H1 (cell line): ENCODE measurements around the gene BMI1. TPM values are rescaled to one million over a fixed set of nuclear protein-coding genes. Genes with fewer than 3 reads are reported as not detected.

ENCODE experiments used
- CTCF ChIA-PET: fragments of 300-600 bp; sonication (Branson Sonifier 250); formaldehyde crosslinking; loops from one replicate; lab custom pipeline; 2021; ENCODE audit not compliant: partially characterized antibody; lab: Charles Lee
- POLR2A ChIA-PET: fragments of 300-600 bp; sonication (Branson Sonifier 250); formaldehyde crosslinking; loops from one replicate; lab custom pipeline; 2021; ENCODE audit warnings: inconsistent platforms; ENCODE audit not compliant: partially characterized antibody; lab: Charles Lee
- DNase-seq, 2 experiments: peaks; one replicate each; pipeline versions ENCODE4 v3.0.0 to v3.0.0-alpha.2; 2010 to 2022; ENCODE audit warnings: low spot score in 2 of 2, low read depth in 1 of 2, mixed read lengths in 1 of 2
- FAIRE-seq: peaks from 2 replicates; lab custom pipeline; 2011; peaks lifted over from hg19 to GRCh38; lab: Jason Lieb, UNC
- H2AFZ ChIP-seq: 2 replicates; pipeline ENCODE4 v1.8.1; 2012; ENCODE audit warnings: low read length, inconsistent platforms
- H2AK5ac ChIP-seq: 2 replicates; pipeline ENCODE4 v1.6.1; 2013; ENCODE audit warnings: low read depth, low read length
- H2BK120ac ChIP-seq: replicated peaks from 2 replicates; pipeline ENCODE3; 2013; ENCODE audit warnings: low read depth, low read length, inconsistent platforms
- H2BK12ac ChIP-seq: 2 replicates; pipeline ENCODE4 v1.6.1; 2013; ENCODE audit warnings: low read depth, low read length
- H2BK15ac ChIP-seq: 2 replicates; pipeline ENCODE4 v1.6.1; 2013; ENCODE audit warnings: low read length
- H2BK20ac ChIP-seq: 2 replicates; pipeline ENCODE4 v1.6.1; 2013; ENCODE audit warnings: low read length
- H2BK5ac ChIP-seq: 2 replicates; pipeline ENCODE4 v1.6.1; 2013; ENCODE audit warnings: low read depth, low read length
- H3K14ac ChIP-seq: 2 replicates; pipeline ENCODE4 v1.6.1; 2013; ENCODE audit warnings: inconsistent platforms; ENCODE audit not compliant: insufficient read length
- H3K18ac ChIP-seq: 2 replicates; pipeline ENCODE4 v1.6.1; 2013; ENCODE audit warnings: low read length; ENCODE audit errors: extremely low read depth
- H3K23ac ChIP-seq: 2 replicates; pipeline ENCODE4 v1.6.1; 2013; ENCODE audit warnings: inconsistent platforms; ENCODE audit not compliant: insufficient read length
- H3K23me2 ChIP-seq: 2 replicates; pipeline ENCODE4 v1.6.1; 2013; ENCODE audit warnings: low read depth, low read length
- H3K27ac ChIP-seq: 2 replicates; pipeline ENCODE4 v1.6.1; 2011; ENCODE audit warnings: low read depth, low read length, inconsistent platforms
- H3K27me3 ChIP-seq, 4 experiments: replicated peaks in 1 of 4; 1 replicate in 1 of 4; 2 replicates in 3 of 4; pipeline versions ENCODE4 v1.6.1 to v1.8.1; 2011 to 2013; ENCODE audit warnings: low read length in 3 of 4, mild to moderate bottlenecking in 3 of 4, inconsistent platforms in 2 of 4, mixed read lengths in 2 of 4, moderate library complexity in 1 of 4; ENCODE audit not compliant: control insufficient read depth in 3 of 4, insufficient read depth in 3 of 4; ENCODE audit errors: extremely low read depth in 1 of 4
- H3K36me3 ChIP-seq, 4 experiments: 2 replicates each; pipeline versions ENCODE4 v1.6.1 to v1.8.1; 2011 to 2013; ENCODE audit warnings: mild to moderate bottlenecking in 4 of 4, low read length in 3 of 4, moderate library complexity in 2 of 4, control low read depth in 1 of 4, inconsistent platforms in 1 of 4; ENCODE audit not compliant: insufficient read depth in 4 of 4, control insufficient read depth in 2 of 4
- H3K4ac ChIP-seq: replicated peaks from 2 replicates; pipeline ENCODE3; 2013; ENCODE audit warnings: low read length, low read depth, mixed read lengths, inconsistent platforms; ENCODE audit not compliant: insufficient read length
- H3K4me1 ChIP-seq, 4 experiments: replicated peaks in 1 of 4; 1 replicate in 1 of 4; 2 replicates in 3 of 4; pipeline versions ENCODE4 v1.6.1 to v1.8.1; 2011 to 2013; ENCODE audit warnings: low read length in 3 of 4, inconsistent platforms in 2 of 4, mixed read lengths in 1 of 4; ENCODE audit not compliant: insufficient read depth in 4 of 4, control insufficient read depth in 3 of 4
- H3K4me2 ChIP-seq, 2 experiments: 2 replicates each; pipeline versions ENCODE4 v1.6.1 to v1.8.1; 2011 to 2013; ENCODE audit warnings: low read depth in 2 of 2, low read length in 2 of 2, control low read depth in 1 of 2, inconsistent platforms in 1 of 2, mild to moderate bottlenecking in 1 of 2; ENCODE audit not compliant: insufficient read depth in 1 of 2
- H3K4me3 ChIP-seq, 4 experiments: fragments of 200-600, 300-600 bp in 1 of 4; sonication (generic), shearing (Covaris generic), sonication (Bioruptor Twin) in 1 of 4; 2 replicates each; pipeline versions ENCODE4 v1.5.1 to v1.8.1; 2011 to 2016; ENCODE audit warnings: low read length in 4 of 4, low read depth in 3 of 4, control low read depth in 2 of 4, inconsistent platforms in 2 of 4, mild to moderate bottlenecking in 2 of 4, mixed read lengths in 1 of 4, moderate library complexity in 1 of 4; ENCODE audit not compliant: insufficient read depth in 2 of 4; ENCODE audit errors: extremely low read depth in 1 of 4
- H3K56ac ChIP-seq: replicated peaks from 2 replicates; pipeline ENCODE3; 2013; ENCODE audit warnings: low read depth, mild to moderate bottlenecking, mixed read lengths, low read length, inconsistent platforms; ENCODE audit not compliant: insufficient read length
- H3K79me1 ChIP-seq: 2 replicates; pipeline ENCODE4 v1.6.1; 2013; ENCODE audit warnings: low read depth, low read length, control low read depth
- H3K79me2 ChIP-seq, 2 experiments: 2 replicates each; pipeline versions ENCODE4 v1.6.1 to v1.8.1; 2012 to 2013; ENCODE audit warnings: low read length in 2 of 2, mild to moderate bottlenecking in 2 of 2, inconsistent platforms in 1 of 2; ENCODE audit not compliant: insufficient read depth in 2 of 2, control insufficient read depth in 1 of 2
- H3K9ac ChIP-seq, 4 experiments: replicated peaks in 1 of 4; 1 replicate in 1 of 4; 2 replicates in 3 of 4; pipeline versions ENCODE4 v1.6.1 to v1.8.1; 2011 to 2013; ENCODE audit warnings: low read depth in 3 of 4, low read length in 3 of 4, control low read depth in 2 of 4, mild to moderate bottlenecking in 2 of 4, moderate library complexity in 2 of 4, inconsistent platforms in 1 of 4; ENCODE audit errors: extremely low read depth in 1 of 4
- H3K9me3 ChIP-seq, 2 experiments: 2 replicates each; pipeline versions ENCODE4 v1.6.1 to v1.8.1; 2012 to 2013; ENCODE audit warnings: mild to moderate bottlenecking in 2 of 2, moderate library complexity in 2 of 2, control low read depth in 1 of 2, inconsistent platforms in 1 of 2, low read depth in 1 of 2, low read length in 1 of 2, mixed read lengths in 1 of 2; ENCODE audit not compliant: insufficient read depth in 2 of 2
- H4K20me1 ChIP-seq, 2 experiments: replicated peaks in 1 of 2; 2 replicates each; pipeline versions ENCODE3 to v1.8.1; 2011 to 2013; ENCODE audit warnings: inconsistent platforms in 2 of 2, low read length in 2 of 2, mild to moderate bottlenecking in 1 of 2; ENCODE audit not compliant: insufficient read depth in 2 of 2, control insufficient read depth in 1 of 2
- H4K5ac ChIP-seq: 2 replicates; pipeline ENCODE4 v1.6.1; 2013; ENCODE audit warnings: low read length, low read depth, mixed read lengths, inconsistent platforms; ENCODE audit not compliant: insufficient read length
- H4K8ac ChIP-seq: 2 replicates; pipeline ENCODE4 v1.8.0; 2013; ENCODE audit warnings: mild to moderate bottlenecking, moderate library complexity, low read length, inconsistent platforms; ENCODE audit not compliant: insufficient read depth; ENCODE audit errors: extremely low read depth
- H4K91ac ChIP-seq: replicated peaks from 2 replicates; pipeline ENCODE3; 2013; ENCODE audit warnings: low read length, mixed read lengths, inconsistent platforms; ENCODE audit not compliant: insufficient read length
- ASH2L ChIP-seq: fragments of 200-600, 300-600 bp; sonication (generic); IDR thresholded peaks from one replicate; pipeline ENCODE4 v1.7.1; 2017; ENCODE audit warnings: low read length
- CBX5 ChIP-seq: fragments of 300-800, 300-1000 bp; sonication (generic); IDR thresholded peaks from 2 replicates; pipeline ENCODE4 v1.7.1; 2016; ENCODE audit warnings: antibody characterized with exemption, low read length, low read depth
- EZH2 ChIP-seq: fragments of 200-600 bp; sonication (generic); IDR thresholded peaks from 2 replicates; pipeline ENCODE4 v1.7.1; 2012; ENCODE audit warnings: low read depth, mild to moderate bottlenecking, moderate library complexity, low read length, inconsistent platforms; ENCODE audit not compliant: severe bottlenecking
- RXRA ChIP-seq: IDR thresholded peaks from 2 replicates; pipeline ENCODE4 v1.6.1; 2011; ENCODE audit warnings: low read depth, mild to moderate bottlenecking, low read length, moderate library complexity; ENCODE audit not compliant: insufficient read depth
- SP1 ChIP-seq: IDR thresholded peaks from 2 replicates; pipeline ENCODE4 v1.6.1; 2011; ENCODE audit warnings: low read depth, low read length
- SUZ12 ChIP-seq: fragments of 200-600 bp; sonication (generic); IDR thresholded peaks from 2 replicates; pipeline ENCODE4 v1.6.1; 2012; ENCODE audit warnings: mild to moderate bottlenecking, inconsistent platforms, low read length, moderate library complexity, mixed read lengths
- WGBS, 2 experiments: shearing (Covaris generic) in 1 of 2; methylation state at CpG; one replicate each; pipeline versions ENCODE4 v1.1.6 to v1.1.7; 2013 to 2015; ENCODE audit warnings: low lambda C conversion rate in 2 of 2, mixed read lengths in 2 of 2, inconsistent platforms in 1 of 2, low coverage in 1 of 2, missing lambda C conversion rate in 1 of 2; ENCODE audit not compliant: insufficient replicate concordance in 2 of 2, insufficient coverage in 1 of 2, insufficient read length in 1 of 2; ENCODE audit errors: extremely low coverage in 1 of 2, missing lambda C conversion rate in 1 of 2; 5-methylcytosine and 5-hydroxymethylcytosine counted together
- polyA plus RNA-seq, 7 experiments: library from polyadenylated mRNA; depleted of rRNA in 3 of 7; stranded (reverse) in 5 of 7; unstranded in 2 of 7; fragments of >200 nt in 5 of 7; fragments of 200-250 nt in 2 of 7; gene quantifications; 1 replicate in 5 of 7; 2 replicates in 1 of 7; 4 replicates in 1 of 7; pipeline versions ENCODE4 v1.2.1 to v1.2.3, GENCODE V29; 2011 to 2013; ENCODE audit warnings: missing spikeins in 2 of 7, mixed read lengths in 2 of 7
- total RNA-seq: library from RNA; stranded (reverse); fragmentation: NEBNext Ultra II Directional; extraction: Animal tissue kit (Norgen Biotek cat#: 25700); gene quantifications from 2 replicates; pipeline ENCODE4 v1.2.1, GENCODE V29; 2021

BMI1 gene
- total and polyA plus RNA-seq, 2 of the 8 experiments (the other 6 are each of a cell fraction or from before 2014, with no cell fraction given): 2.8 to 10.7 TPM

- no peak overlapping the region for H4K91ac ChIP-seq
- TF ChIP-seq RXRA: no peak
- peak; percentile 87 for TF ChIP-seq EZH2
- peak; percentile 84 for TF ChIP-seq SUZ12
- peak; percentile 36 for TF ChIP-seq ASH2L
- no peak for TF ChIP-seq CBX5
- TF ChIP-seq SP1: 0 out of 2 replicates have a peak, but pooled peaks have one; percentile 11
- DNase-seq (no peak), FAIRE-seq (no peak)
- no peak overlapping the region for H3K14ac ChIP-seq
- H4K5ac ChIP-seq: no peak overlapping the region
- peaks cover 48 to 90% (median 73%) of the 10 kb centered on the region in 4 experiments for H3K27me3 ChIP-seq
- H2BK12ac ChIP-seq: no peak overlapping the region
- H3K79me2 ChIP-seq: no peaks in the 10 kb centered on the region
- H3K27ac ChIP-seq: no peak overlapping the region
- peaks cover 0 to 5% (median 3%) of the 10 kb centered on the region in 4 experiments; a peak in 3 of 7 replicates for H3K4me1 ChIP-seq
- peaks cover 7% of the 10 kb centered on the region; the same call in 1 of the 2 replicates for H3K23me2 ChIP-seq
- no peaks in the 10 kb centered on the region; a peak in 1 of 8 replicates for H3K36me3 ChIP-seq
- WGBS, 2 experiments: 9% methylated on average over 26 of the region's 26 CpGs; no CpG with 5 or more reads in 1 of the 2 experiments
- no peaks in the 10 kb centered on the region; a peak in 1 of 4 replicates for H3K9me3 ChIP-seq
- H2AFZ ChIP-seq: no peak overlapping the region
- H2BK20ac ChIP-seq: no peak overlapping the region
- H4K20me1 ChIP-seq: peaks cover 2 to 9% of the 10 kb centered on the region in 2 experiments
- H2BK120ac ChIP-seq: no peak overlapping the region
- H2AK5ac ChIP-seq: no peak overlapping the region
- ChIA-PET CTCF (interaction anchor here (1.1 to 1.5 kb wide), 4 partner anchors 21 to 629 kb away, joined by 3 to 7 read pairs (median 4); no protein-coding TSS in a partner anchor), POLR2A (interaction anchor here (0.7 kb wide), 1 partner anchor 91 kb away, joined by 3 read pairs; no protein-coding TSS in a partner anchor)
- H3K4me3 ChIP-seq: peak overlapping the region; percentile 51 to 64 (median 54); a peak in 7 of 8 replicates
- H3K23ac ChIP-seq: no peak overlapping the region
- no peak overlapping the region for H2BK15ac ChIP-seq
- no peak overlapping the region for H3K18ac ChIP-seq
- peak overlapping the region; percentile 22 for H3K4ac ChIP-seq
- H3K79me1 ChIP-seq: no peaks in the 10 kb centered on the region
- no peak overlapping the region for H3K56ac ChIP-seq
- H2BK5ac ChIP-seq: no peak overlapping the region
- H4K8ac ChIP-seq: no peak overlapping the region
- H3K9ac ChIP-seq: no peak overlapping the region
- H3K4me2 ChIP-seq: peak overlapping the region; percentile 75 to 89
These were observed 23.9 kb downstream of the BMI1 start for GRCh38 chr10:22344781-22345300.
